Caco-2 (cell line): ENCODE results near the gene CMKLR1. TPM values are rescaled to one million over a fixed set of nuclear protein-coding genes. Genes with fewer than 3 reads are reported as not detected.

Experiments
- BruUV-seq: library from RNA; stranded (reverse); fragments of 400-500 nt; replicated peaks from 2 replicates; lab custom pipeline; 2021; lab: Mats Ljungman, UMichigan
- CTCF ChIA-PET: fragments of 300-600 bp; sonication (Branson Sonifier 250); formaldehyde crosslinking; loops from one replicate; lab custom pipeline; 2022; ENCODE audit warnings: antibody characterized with exemption; lab: Charles Lee
- POLR2A ChIA-PET: fragments of 300-600 bp; sonication (Branson Sonifier 250); formaldehyde crosslinking; loops from one replicate; lab custom pipeline; 2022; ENCODE audit warnings: antibody characterized with exemption; lab: Charles Lee
- DNase-seq, 2 experiments: peaks; one replicate each; pipeline versions ENCODE4 v3.0.0 to v3.0.0-alpha.2; 2020 to 2022
- H3K27me3 ChIP-seq: replicated peaks from 2 replicates; pipeline ENCODE4 v1.6.0; 2011; ENCODE audit warnings: low read length; ENCODE audit not compliant: control insufficient read depth, insufficient read depth
- H3K36me3 ChIP-seq: 2 replicates; pipeline ENCODE4 v1.5.1; 2011; ENCODE audit warnings: low read length; ENCODE audit not compliant: control insufficient read depth, insufficient read depth
- H3K4me1 ChIP-seq: fragments of 250-450 bp; sonication (Bioruptor Pico); 2 replicates; pipeline ENCODE4 v1.5.1; 2020; ENCODE audit warnings: mild to moderate bottlenecking
- H3K4me3 ChIP-seq: 2 replicates; pipeline ENCODE4 v1.5.1; 2011; ENCODE audit warnings: low read depth, mild to moderate bottlenecking, control low read depth, low read length
- H3K9me3 ChIP-seq: fragments of 250-450 bp; sonication (Bioruptor Pico); 2 replicates; pipeline ENCODE4 v1.5.1; 2020; ENCODE audit warnings: mild to moderate bottlenecking, moderate library complexity
- H3K27ac Mint-ChIP-seq: one replicate; pipeline ENCODE4 v1.8.0; 2022; ENCODE audit warnings: mixed read lengths; ENCODE audit not compliant: unreplicated experiment
- H3K27me3 Mint-ChIP-seq: one replicate; pipeline ENCODE4 v1.8.0; 2022; ENCODE audit warnings: mixed read lengths; ENCODE audit not compliant: insufficient read depth, unreplicated experiment
- H3K36me3 Mint-ChIP-seq: one replicate; pipeline ENCODE4 v1.8.0; 2022; ENCODE audit warnings: mild to moderate bottlenecking, mixed read lengths; ENCODE audit not compliant: insufficient read depth, unreplicated experiment
- H3K4me1 Mint-ChIP-seq: one replicate; pipeline ENCODE4 v1.8.0; 2022; ENCODE audit warnings: low read depth, mixed read lengths; ENCODE audit not compliant: unreplicated experiment
- H3K4me3 Mint-ChIP-seq: one replicate; pipeline ENCODE4 v1.8.0; 2022; ENCODE audit warnings: mild to moderate bottlenecking, moderate library complexity, mixed read lengths; ENCODE audit not compliant: unreplicated experiment
- H3K9me3 Mint-ChIP-seq: one replicate; pipeline ENCODE4 v1.8.0; 2022; ENCODE audit warnings: mixed read lengths; ENCODE audit not compliant: unreplicated experiment
- CTCF ChIP-seq, 2 experiments: fragments of 200-600 bp in 1 of 2; IDR thresholded peaks; 1 replicate in 1 of 2; 2 replicates in 1 of 2; pipeline versions ENCODE4 v1.5.1 to v1.8.0; 2011 to 2022; ENCODE audit warnings: antibody characterized with exemption in 1 of 2, control low read depth in 1 of 2, inconsistent platforms in 1 of 2, low read depth in 1 of 2, low read length in 1 of 2, mild to moderate bottlenecking in 1 of 2, moderate library complexity in 1 of 2; ENCODE audit not compliant: insufficient read depth in 1 of 2, severe bottlenecking in 1 of 2, unreplicated experiment in 1 of 2
- intact Hi-C: fragments of 100-400 bp; cut with micrococcal nuclease; formaldehyde crosslinking; loops from one replicate; pipeline ENCODE4 v1.10.0; 2022; ENCODE audit not compliant: unreplicated experiment
- total RNA-seq: library from RNA; stranded (reverse); gene quantifications from 2 replicates; pipeline ENCODE4 v1.2.3, GENCODE V29; 2022

CMKLR1 gene
- total RNA-seq, 1 experiment from 2014 or later: not detected

GRCh38 chr12:108312073-108312659, 26.9 kb downstream of the CMKLR1 start:
- Histone ChIP-seq H3K27me3 (no peaks in the 10 kb centered on the region), H3K36me3 (no peaks in the 10 kb centered on the region), H3K4me1 (peaks cover 25% of the 10 kb centered on the region), H3K4me3 (no peak overlapping the region), H3K9me3 (no peaks in the 10 kb centered on the region)
- no peaks in the 10 kb centered on the region for H3K27me3 Mint-ChIP-seq
- no peak for TF ChIP-seq CTCF (IDR thresholded peaks at IDR 0.05; ENCODE audit: insufficient read depth in 1 of 2, low read depth in 1 of 2, low read length in 1 of 2, severe bottlenecking in 1 of 2, unreplicated experiment in 1 of 2)
- H3K27ac Mint-ChIP-seq: peak overlapping the region; percentile 86
- H3K4me1 Mint-ChIP-seq: peaks cover 17% of the 10 kb centered on the region
- no peaks in the 10 kb centered on the region for H3K9me3 Mint-ChIP-seq
- intact Hi-C loops: no loop called here
- no TSS peak for BruUV-seq
- ChIA-PET POLR2A (no interaction called here), CTCF (interaction anchor here (0.6 to 2.1 kb wide), 2 partner anchors 8 to 497 kb away, joined by 4 to 13 read pairs; no protein-coding TSS in a partner anchor)
- no peak overlapping the region for H3K4me3 Mint-ChIP-seq
- no peak for DNase-seq
- H3K36me3 Mint-ChIP-seq: peaks cover 6% of the 10 kb centered on the region

GRCh38 chr12:108311605-108312004, 27.5 kb downstream of the CMKLR1 start:
- Mint-ChIP-seq H3K27ac (peak overlapping the region; percentile 86), H3K4me3 (no peak overlapping the region), H3K4me1 (peaks cover 17% of the 10 kb centered on the region), H3K9me3 (no peaks in the 10 kb centered on the region), H3K27me3 (no peaks in the 10 kb centered on the region), H3K36me3 (peaks cover 6% of the 10 kb centered on the region)
- no peak for DNase-seq
- Histone ChIP-seq H3K27me3 (no peaks in the 10 kb centered on the region), H3K4me1 (peaks cover 25% of the 10 kb centered on the region), H3K4me3 (no peak overlapping the region), H3K9me3 (no peaks in the 10 kb centered on the region), H3K36me3 (no peaks in the 10 kb centered on the region)
- POLR2A ChIA-PET: no interaction called here
- intact Hi-C loops: no loop called here
- no peak for TF ChIP-seq CTCF (IDR thresholded peaks at IDR 0.05; ENCODE audit: insufficient read depth in 1 of 2, low read depth in 1 of 2, low read length in 1 of 2, severe bottlenecking in 1 of 2, unreplicated experiment in 1 of 2)
- CTCF ChIA-PET: no interaction called here
- BruUV-seq: no TSS peak

- H3K4me3 Mint-ChIP-seq: no peak overlapping the region
- H3K4me1 Mint-ChIP-seq: peaks cover 19% of the 10 kb centered on the region
- Histone ChIP-seq H3K27me3 (no peaks in the 10 kb centered on the region), H3K9me3 (no peaks in the 10 kb centered on the region), H3K4me1 (peaks cover 28% of the 10 kb centered on the region), H3K4me3 (no peak overlapping the region), H3K36me3 (no peaks in the 10 kb centered on the region)
- no peaks in the 10 kb centered on the region for H3K27me3 Mint-ChIP-seq
- CTCF ChIA-PET: no interaction called here
- POLR2A ChIA-PET: no interaction called here
- TF ChIP-seq CTCF (IDR thresholded peaks at IDR 0.05; ENCODE audit: insufficient read depth in 1 of 2, low read depth in 1 of 2, low read length in 1 of 2, severe bottlenecking in 1 of 2, unreplicated experiment in 1 of 2): no peak
- DNase-seq: no peak
- H3K36me3 Mint-ChIP-seq: peaks cover 6% of the 10 kb centered on the region
- BruUV-seq: no TSS peak
- intact Hi-C loops: no loop called here
- peak overlapping the region; percentile 74 for H3K27ac Mint-ChIP-seq
- H3K9me3 Mint-ChIP-seq: no peaks in the 10 kb centered on the region
These were observed 28.6 kb downstream of the CMKLR1 start for GRCh38 chr12:108310489-108310888.
